CD4-positive, alpha-beta T cell treated with Interleukin-10 for 1 hour (primary cell): ENCODE results near the gene SUCO.
"Not testable (repeated sequence)": the region's sequence is repeated elsewhere in the genome, so short reads cannot be mapped to it uniquely, and the experiment has no call there.

Experiments used
- DNase-seq: peaks from one replicate; pipeline ENCODE4 v3.0.0-alpha.2; 2020

The SUCO gene

DNA sequence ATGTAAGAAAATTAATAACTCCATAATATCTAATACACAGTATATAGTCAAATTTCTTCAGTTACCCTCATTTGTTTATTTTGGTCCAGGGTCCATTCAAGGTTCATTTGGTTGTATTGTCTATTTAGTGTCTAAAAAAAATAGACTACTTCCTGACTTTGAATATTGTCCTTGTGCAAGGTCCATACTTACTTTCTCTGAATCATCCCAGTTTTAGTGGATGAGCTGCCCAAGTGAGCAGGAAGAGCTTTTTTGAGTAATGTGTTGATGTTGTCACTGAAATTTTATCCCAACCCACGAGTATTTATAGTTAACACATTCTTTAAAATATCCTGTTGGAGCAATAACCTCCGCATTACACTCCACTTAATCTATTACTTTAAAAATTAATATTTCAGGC lies 80.3 kb downstream of the SUCO start:
- DNase-seq: no peak

DNA sequence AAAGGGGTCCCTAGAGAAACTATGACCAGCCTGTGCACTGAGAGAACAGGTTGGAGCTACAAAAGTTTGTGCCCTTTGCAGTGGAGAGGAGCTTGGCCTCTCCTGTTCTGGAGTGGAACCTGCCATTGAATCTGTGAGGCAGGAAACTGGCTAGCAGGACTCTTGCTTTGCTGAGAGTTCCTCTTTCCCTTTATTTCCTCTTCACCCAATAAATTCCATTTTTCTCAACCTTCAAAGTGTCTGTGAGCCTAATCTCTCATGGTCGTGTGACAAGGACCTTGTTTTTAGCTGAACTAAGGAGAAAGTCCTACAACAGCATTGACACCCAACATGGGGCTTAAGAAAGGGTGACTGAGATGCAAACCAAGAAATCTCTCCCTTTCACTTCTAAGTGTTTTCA lies 83.2 kb downstream of the SUCO start:
- DNase-seq: no peak

DNA sequence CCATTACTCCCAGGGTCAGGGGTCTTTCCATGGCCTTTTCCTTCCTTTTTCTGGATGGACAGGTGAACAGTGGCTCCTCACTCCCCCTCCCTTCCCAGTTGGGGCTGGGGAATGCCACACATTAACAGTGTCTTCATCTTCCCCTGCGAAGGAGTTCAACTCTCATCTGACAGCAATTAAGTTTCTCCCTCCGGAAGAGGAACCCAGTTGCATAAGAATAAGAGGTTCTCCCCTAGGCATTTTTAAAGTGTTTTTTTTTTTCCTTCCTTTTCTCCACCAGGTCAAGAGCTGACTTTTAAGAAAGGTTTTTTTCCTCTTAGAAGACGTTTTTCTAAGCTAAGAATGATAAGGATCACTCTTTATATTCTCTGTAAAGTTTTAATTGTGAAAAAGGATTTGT lies 83.7 kb downstream of the SUCO start:
- DNase-seq: no peak

DNA sequence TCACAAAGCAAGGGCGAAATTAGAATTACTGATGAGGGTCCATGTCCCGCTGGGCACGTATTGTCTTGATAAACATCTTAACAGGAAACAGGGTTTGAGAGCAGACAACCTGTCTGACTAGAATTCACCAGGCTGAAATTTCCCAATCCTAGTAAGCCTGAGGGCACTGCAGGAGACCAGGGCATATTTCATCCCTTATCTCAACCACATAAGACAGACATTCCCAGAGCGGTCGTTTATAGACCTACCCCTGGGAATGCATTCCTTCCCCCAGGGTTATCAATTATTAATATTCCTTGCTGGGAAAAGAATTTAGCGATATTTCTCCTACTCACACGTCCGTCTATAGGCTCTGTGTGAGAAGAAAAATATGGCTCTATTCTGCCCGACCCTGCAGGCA lies 87.7 kb downstream of the SUCO start:
- not testable (repeated sequence) for DNase-seq

DNA sequence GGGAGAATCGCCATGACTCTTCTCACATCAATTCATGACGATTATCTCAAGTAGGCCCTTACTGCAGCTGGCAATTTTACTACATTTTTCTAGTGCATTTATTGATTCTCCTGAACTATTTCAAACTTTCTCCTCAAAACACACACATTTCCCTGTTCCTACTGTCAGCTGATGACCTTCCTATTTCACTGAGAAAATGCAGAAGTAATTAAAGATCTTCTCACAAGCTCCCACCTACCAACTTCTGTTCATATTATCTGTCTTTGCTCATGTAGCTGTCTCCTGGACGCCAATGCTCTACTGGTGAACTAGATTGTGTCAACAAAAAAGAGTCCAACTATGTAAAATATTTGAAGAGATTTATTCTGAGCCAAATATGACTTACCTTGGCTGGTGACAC lies 89.6 kb downstream of the SUCO start:
- DNase-seq: no peak

DNA sequence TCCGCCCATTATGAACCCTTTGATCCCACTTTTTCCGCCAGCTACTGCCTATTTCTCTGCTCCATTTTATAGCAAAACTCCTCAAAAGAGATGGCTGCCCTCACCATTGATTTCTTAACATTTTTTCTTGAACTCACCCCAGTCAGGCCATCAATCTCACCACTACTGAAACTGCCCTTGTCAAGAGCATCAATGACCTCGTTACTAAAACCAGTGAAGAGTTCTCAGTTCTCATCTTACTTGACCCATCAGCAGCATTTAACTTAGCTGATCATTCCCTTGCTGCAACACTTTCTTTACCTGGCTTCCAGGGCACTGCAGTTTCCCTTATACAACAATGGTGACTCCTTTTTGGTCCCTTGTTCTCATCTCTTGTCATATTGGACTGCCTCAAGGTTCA lies 90.8 kb downstream of the SUCO start:
- DNase-seq: no peak

DNA sequence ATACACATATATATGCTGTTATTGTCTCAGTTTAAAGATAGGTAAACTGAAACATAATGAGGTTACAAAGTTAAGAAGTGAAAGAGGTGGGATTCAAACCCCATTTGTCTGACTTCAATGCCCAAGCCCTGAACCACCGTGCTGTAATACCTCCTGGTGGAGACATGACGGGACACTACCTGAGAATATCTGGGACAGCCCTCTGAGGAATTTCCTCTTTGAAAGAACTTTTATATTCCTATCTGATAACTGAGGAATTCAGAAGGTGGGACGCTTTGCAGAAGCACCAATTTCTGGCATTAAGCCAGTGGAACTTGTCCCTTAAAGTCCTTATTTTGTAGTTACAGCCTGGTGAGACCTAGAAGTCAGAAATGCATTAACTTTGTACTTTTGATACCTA lies 93.9 kb downstream of the SUCO start:
- no peak for DNase-seq

DNA sequence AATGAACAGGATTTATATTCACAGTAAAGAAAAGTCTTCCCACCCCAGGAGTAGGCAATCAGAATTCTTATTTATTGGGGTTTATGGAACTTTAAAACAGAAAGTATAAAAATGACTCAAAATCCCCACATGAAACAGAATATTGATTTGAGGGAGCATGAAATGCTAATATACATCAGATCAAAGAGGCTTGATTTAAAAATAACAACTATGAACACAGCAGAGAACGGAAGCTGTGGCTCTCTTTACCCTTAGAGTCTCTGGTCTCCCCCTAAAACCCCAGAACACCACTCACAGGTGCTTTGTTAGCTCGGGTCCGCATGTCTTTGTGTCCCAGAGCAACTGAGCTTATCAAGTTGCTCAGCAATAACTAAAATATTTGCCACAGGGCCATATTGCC lies 94.8 kb downstream of the SUCO start:
- peak; percentile 31 for DNase-seq

DNA sequence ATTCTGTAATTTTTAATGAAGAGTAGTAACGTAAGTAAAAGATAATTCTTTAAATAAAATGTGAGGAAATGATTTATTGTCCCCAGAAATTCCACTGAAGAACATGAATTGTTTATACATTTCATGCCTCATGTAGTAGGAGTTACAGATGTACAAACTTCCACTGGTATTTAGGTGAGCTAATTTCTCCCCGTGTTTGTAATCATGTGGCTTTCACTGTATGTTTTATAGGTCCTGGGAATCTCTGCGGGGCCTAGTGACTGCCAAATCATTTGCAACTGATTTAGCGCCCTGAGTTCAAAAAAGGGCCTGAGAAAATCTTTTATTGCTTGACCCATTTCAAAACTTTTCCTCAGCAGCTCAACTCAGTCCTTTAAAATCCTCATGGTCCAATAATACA lies 95.5 kb downstream of the SUCO start:
- no peak for DNase-seq

DNA sequence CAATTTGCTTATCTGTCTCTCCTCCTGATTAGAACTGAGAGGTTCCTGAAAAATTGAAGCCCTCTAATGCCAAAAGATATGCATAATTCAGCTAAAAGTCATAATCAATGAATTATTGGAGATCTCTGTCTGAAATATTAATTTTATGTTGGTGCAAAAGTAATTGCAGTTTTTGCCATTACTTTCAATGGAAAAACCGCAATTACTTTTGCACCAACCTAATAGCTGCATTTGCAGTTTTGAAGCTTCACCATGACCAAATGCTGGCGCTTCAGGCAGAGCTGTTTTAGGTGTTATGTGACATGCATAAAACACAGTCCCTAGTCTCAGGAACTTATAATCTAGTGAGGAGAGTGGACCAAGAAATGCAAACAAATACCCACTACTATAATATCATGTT lies 96.2 kb downstream of the SUCO start:
- DNase-seq: no peak

DNA sequence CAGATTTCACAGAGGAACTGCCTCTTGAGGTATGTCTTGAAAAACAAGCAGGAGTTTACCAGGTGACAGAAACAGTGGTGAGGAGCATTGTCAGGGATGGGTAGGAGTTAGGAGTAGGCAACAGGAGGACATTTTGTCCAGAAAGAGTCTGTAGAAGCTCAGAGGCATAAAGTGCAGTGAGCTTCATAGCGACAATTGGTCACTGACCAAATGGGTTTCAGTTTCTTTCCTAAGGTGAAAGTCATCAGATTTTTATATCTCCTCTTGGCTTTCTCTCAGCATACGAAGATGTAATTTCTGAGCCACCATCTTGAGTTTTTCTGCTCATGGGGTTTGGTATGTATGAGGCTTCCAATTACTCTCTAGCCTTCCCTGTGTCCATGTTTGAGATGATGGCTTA lies 96.7 kb downstream of the SUCO start:
- no peak for DNase-seq

DNA sequence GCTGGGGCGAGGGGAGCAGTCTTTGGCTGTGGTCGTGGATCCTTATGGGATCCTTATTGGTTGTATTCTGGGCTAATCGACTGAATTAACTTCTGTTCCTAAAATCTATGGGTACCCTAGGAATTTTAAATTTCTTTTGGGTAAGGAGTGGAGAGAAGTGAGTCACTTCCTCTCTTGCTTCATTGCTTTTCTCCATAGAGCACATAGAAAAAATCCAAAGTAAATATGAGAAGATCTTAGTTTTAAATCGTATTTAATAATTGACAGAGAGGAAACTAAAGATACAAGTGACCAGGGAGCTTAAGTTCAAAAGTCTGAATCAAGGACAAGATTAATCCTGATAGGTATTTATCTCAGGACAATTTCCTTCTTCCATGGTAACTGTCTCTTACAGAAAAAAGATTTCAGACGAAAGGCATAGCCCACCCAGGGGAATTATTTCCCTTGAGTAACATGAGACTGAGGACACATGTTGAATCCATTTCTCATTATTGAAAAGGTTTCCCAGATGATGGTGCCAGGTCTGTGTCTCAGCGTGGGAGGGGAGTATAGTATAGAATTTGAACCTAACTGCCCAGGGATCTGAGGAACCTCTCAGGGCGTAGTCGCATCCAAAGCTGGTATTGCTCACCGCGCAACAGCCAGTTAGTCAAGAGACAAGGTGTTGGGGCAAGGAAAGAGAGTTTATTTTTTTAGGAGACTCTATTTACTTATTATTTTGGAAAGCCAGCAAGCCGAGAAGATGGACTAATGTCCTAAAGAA lies 97.3 kb downstream of the SUCO start:
- no peak for DNase-seq

DNA sequence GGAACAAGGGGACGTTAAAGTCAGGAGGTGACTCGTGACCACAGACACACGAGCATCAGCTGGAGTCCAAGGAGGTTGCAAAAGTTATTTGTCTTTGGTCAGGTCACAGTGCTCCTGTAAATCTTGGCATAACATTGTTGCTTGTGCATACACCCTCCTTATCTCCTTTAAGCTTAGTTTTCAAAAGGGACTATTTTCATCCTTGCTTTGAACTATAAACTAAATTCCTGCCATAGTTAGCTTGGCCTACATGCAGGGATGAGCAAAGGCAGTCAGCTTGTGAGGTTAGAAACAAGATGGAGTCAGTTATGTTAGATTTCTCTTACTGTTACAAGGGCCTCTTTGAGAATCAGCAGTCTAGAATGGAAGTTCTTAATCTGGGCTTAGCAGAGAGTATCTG lies 97.9 kb downstream of the SUCO start:
- DNase-seq: no peak

DNA sequence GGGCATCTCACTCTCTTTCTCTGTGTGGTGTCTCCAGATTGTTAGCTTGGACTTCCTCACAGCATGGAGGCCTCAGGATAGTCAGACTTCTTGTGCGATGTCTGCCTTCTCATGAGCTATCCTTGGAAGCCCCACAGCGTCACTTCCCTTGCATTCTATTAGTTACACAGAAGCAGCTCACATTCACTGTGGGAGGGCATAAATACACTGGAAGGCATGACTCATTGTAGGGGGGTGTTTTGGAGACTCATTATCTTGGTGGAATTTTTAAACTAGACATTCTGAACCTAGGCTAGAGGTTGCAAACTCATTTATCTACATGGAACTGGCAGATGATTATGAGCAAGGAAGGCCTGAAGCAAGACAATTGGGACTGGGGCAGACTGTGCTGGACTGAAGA lies 104.6 kb downstream of the SUCO start:
- no peak for DNase-seq

DNA sequence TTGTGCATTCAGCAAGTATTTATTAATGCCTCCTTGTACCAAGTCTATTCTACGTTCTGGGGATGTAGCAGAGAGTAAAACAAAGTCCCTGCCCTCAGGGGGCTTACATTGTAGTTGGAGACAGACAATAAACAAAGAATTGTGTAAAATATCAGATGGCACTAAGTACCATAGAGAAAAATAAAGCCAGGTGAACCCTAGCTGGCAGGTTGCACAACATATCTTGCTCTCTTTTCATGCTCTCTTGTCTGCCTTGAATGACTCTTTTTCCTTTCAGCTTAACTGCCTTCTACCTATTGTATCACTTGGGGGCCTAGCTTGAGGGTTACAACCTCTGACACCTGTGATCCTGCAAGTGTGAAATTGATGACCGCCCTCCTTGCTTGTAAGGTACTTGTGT lies 105.3 kb downstream of the SUCO start:
- no peak for DNase-seq

DNA sequence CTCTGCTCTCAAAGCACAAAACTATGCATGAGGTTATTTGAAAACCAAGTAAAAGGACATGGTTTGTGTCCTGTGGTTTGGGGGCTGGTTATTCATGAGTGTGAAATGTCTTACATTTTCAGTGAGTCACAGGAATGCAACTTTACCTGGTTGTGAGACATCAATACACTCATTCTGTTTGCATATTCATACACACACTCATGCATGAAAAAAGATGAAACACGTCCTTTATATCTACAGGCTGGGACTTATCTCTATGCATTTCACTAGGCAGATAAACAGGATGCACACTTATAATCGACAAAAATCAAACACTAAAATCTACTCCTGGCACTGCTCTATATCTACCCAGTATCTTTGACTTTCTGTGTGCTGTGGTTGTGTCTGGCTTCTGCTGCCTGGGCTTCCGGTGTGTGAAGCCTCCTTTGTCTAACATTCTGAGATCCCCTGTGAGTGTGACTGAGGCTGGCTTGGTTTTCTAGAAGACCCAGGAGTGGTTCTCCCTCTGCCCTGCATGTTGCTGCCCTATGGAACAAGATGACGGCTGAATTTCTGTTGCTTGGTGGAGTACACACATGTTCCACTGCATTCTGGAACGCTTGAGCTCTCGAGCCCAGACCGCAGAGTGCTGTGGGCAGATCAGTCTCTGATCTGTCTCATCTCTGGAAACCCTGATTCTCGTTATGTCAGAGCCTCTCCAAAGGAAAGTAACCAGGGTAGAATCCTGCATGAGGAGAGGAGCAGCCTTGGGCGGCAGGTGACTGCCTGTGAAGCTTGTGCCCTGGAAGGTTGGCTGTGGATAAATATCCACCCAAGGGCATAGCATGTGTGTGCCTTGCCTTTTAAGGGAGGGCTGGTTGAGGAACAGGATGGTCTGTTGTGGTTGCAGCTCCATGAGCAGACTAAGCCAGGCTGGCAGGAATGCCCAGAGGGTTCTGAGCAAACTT lies 106.2 kb downstream of the SUCO start:
- DNase-seq: peak; percentile 65

DNA sequence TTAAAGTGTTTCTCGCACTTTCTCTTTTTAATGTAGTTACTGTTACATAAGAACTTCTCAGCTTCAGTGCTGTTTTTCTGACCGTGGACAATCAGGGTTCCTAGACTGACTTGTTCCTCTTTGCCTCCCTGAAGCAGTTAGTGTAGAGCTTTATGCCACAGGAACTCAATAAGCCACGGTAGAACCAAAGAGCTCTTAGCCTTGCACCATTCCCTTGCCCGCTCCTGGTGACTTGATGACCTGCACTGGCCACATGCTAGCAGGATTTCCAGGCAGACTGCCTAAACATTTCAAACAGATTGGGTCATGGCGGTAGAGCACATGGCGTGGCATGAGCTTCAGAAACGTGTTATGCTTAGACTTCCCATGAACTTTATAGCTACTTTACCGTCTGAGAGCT lies 107.2 kb downstream of the SUCO start:
- no peak for DNase-seq

DNA sequence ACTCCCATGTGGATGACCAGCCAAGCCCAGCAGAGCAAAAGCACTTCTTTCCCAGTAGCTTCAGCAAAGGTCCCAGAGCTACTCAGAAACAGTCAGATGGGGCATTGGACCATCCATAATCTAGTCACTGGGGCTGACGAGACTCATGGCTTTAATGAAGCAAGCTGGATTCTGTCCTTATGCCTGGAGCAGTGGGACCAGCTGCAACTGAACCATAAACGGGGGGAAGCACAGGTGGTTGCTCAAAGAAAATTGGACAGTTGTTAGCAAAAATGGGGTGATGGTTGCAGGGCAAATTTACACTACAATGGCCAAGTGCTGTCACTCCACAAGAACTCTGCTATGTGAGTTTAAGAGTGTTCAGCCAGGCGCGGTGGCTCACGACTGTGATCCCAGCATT lies 108.5 kb downstream of the SUCO start:
- no peak for DNase-seq

DNA sequence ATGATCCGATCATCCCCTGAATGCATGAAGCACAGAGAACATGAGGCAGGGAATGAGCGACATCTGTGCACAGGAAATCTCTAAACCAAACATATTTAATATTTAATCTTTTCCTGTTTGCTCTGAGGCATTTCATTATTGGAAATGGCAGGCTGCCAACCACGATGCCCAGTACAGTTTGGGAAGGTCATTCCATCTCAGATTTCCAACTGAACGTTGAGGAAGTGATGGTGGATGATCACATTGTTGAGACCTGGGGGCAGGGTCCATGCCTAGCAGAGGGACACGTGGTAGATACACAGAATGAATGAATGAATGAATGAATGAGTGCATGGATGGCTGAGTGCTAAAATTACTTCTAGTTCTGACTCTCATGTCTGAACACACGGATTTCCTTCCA lies 110.0 kb downstream of the SUCO start:
- DNase-seq: no peak

DNA sequence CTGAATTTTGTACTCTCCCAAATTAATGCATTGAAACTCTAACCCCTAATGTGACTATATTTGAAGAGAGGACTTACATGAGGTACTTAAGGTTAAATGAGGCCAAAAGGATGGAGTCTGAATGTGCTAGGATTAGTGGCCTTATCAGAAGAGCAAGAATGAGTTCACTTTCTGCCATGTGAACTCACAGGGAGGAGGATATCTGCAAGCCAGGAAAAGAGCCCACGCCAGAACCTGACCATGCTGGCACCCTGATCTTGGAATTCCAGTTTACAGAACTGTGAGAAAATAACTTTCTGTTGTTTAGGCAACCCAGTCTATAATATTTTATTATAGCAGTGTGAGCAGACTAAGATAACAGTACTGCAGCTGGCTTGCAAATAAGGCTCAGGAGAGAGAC lies 113.7 kb downstream of the SUCO start:
- no peak for DNase-seq

DNA sequence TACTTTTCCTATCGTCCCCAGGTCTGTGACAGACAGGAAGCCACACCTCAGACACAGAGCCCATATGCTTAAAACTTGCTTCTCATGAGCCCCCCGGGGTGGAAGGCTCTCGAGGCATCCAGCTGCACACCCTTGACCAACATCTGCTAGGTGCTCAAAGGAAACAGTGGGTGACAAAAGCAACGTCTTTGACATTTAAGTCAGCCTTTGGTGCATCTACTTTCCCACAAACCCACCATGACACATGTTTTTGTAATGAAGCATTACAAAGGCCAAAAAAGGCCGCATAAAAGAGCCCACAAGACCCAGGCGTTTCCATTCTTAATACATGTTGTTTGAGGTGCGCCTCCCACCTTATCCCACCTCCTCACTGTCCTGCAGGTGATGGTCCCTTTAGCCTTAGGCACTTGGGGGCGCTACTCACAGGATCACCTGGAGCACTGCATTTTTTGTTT lies 114.2 kb downstream of the SUCO start:
- DNase-seq: no peak

DNA sequence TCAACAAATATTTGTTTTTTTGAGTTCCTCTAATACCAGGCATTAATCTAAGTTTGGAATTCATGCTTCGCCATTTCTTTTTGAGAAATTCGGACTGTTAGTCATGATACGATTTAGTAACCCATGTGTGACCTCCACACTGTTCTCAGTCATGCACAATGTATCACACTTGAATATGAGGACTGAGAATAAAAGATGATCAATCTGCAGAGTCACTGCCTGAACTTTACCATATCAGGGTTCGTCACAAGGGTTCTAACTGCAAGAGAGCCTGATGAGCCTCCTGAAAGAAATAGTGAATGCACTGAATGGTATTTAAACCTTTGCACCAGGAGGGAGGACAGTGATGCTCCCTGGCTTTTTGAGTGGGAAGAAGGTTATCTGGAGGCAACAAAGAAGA lies 115.0 kb downstream of the SUCO start:
- no peak for DNase-seq

DNA sequence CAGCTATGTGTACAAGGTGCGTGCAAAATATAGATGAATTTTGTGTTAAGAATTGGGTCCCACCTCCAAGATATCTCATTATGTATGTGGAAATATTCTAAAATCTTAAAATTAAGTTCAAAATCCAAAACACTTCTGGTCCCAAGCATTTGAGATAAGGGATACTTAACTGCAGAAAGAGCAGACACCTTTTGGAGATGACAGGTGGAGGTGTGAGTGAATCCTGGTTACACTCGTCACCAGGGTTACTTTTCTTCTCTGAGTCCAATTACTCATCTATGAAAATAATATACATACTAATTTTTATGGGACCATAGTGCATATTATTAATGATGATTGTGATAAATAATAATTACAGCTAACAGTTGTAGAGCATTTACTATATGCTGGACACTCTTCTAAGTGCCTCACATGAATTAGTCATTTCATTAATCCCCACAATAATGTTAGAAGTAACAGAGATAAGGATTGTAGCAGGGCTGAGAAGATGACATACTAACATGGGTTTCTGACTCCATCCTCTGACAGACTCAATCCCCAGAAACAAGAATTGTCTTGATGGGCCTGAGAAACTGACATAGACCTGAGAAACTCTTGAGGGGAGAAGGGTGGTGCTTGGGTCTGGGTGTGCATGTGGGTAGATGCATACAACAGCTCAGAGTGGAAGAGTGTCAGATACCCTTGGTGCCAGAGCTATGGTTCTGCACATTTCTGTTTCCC lies 117.7 kb downstream of the SUCO start:
- DNase-seq: no peak
